ENCODE results near the gene RPL18A. TPM values are rescaled to one million over a fixed set of nuclear protein-coding genes. Genes with fewer than 3 reads are reported as not detected.

The RPL18A gene
- total and polyA plus RNA-seq, 4 donors: 452 to 870 (median 477) TPM

DNA sequence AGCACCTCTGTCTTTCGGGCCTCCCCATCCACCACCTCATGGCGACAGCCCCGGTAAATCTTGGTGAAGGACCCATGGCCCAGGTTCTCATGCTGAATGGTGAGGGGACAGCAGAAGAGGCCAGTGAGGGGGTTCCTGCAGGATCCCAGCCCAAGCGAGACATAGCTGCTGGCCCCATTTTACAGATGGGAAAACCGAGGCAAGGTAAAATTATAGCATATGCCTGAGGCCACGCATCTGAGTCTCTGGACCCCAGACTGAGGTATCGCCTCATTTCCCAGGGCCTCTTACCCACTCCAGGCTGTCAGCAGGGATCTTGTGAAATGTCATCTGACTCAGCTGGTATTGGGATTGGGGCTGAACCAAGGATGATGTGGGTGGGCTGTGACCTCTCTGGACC lies 21.7 kb upstream of the RPL18A start:
- TF ChIP-seq RAD21 (IDR thresholded peaks at IDR 0.05) (no peak), FOXA1 (IDR thresholded peaks at IDR 0.05) (no peak), NR2F2 (IDR thresholded peaks at IDR 0.05) (no peak), JUND (IDR thresholded peaks at IDR 0.05) (no peak)
- TF ChIP-seq, protein P1, sequence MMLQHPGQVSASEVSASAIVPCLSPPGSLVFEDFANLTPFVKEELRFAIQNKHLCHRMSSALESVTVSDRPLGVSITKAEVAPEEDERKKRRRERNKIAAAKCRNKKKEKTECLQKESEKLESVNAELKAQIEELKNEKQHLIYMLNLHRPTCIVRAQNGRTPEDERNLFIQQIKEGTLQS (IDR thresholded peaks at IDR 0.05): no peak
- Histone ChIP-seq H3K9ac (ENCODE audit: low read depth in 1 of 2, low read length in 2 of 2) (no peak overlapping the region), H3K4me3 (ENCODE audit: low read depth in 1 of 3, low read length in 3 of 3) (no peak overlapping the region), H3K4me1 (ENCODE audit: control insufficient read depth in 4 of 4, insufficient read depth in 4 of 4, low read length in 3 of 4) (peaks cover 0 to 5% (median 0%) of the 10 kb centered on the region in 4 donors), H3K27ac (ENCODE audit: low read depth in 1 of 2, low read length in 2 of 2) (no peak overlapping the region), H3K36me3 (ENCODE audit: control insufficient read depth in 4 of 4, insufficient read depth in 3 of 4, low read depth in 1 of 4, low read length in 3 of 4) (peaks cover 0 to 1% (median 0%) of the 10 kb centered on the region in 4 donors), H3K27me3 (ENCODE audit: control insufficient read depth in 4 of 4, insufficient read depth in 4 of 4, low read length in 3 of 4) (peaks cover 0 to 7% (median 0%) of the 10 kb centered on the region in 4 donors), H3K9me3 (ENCODE audit: control insufficient read depth in 4 of 4, low read length in 3 of 4) (peaks cover 0 to 2% (median 0%) of the 10 kb centered on the region in 4 donors)
- 87% methylated on average over 7 of the region's 7 CpGs for WGBS
- DNase-seq (ENCODE audit: low spot score): no peak

DNA sequence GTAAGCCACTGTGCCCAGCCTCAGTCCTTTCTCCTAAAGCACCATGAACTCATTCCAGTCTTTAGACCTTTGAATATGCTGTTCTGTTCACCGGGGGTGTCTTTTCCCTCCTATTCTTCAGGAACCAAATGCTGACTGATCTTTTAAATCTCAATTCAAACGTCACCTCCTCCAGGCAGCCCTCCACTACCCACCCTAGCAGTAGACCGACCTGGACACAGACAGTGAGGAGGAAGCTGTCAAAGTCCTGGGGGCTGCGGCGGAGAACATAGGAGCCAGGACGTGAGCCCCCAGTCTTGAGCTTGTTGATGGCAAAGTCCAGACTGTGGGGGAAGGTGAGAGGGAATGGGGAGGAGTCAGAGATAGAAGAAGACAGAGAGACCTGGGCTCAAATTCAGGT lies 19.7 kb upstream of the RPL18A start:
- peaks cover 0 to 1% (median 0%) of the 10 kb centered on the region in 4 donors for H3K36me3 ChIP-seq (ENCODE audit: control insufficient read depth in 4 of 4, insufficient read depth in 3 of 4, low read depth in 1 of 4, low read length in 3 of 4)
- peaks cover 0 to 5% (median 0%) of the 10 kb centered on the region in 4 donors for H3K4me1 ChIP-seq (ENCODE audit: control insufficient read depth in 4 of 4, insufficient read depth in 4 of 4, low read length in 3 of 4)
- no peak for DNase-seq (ENCODE audit: low spot score)
- H3K27ac ChIP-seq (ENCODE audit: low read depth in 1 of 2, low read length in 2 of 2): no peak overlapping the region
- TF ChIP-seq HNF4G (IDR thresholded peaks at IDR 0.05) (no peak), EGR1 (IDR thresholded peaks at IDR 0.05; ENCODE audit: low read depth in 2 of 2) (no peak), HNF4A (conservative IDR thresholded peaks at IDR 0.05) (no peak), NR2F2 (IDR thresholded peaks at IDR 0.05) (no peak), FOXA2 (IDR thresholded peaks at IDR 0.05) (no peak), FOXA1 (IDR thresholded peaks at IDR 0.05) (no peak), YY1 (IDR thresholded peaks at IDR 0.05) (no peak), TAF1 (conservative IDR thresholded peaks at IDR 0.05) (no peak), GABPA (IDR thresholded peaks at IDR 0.05 in 1 of 2, conservative IDR thresholded peaks at IDR 0.05 in 1 of 2) (no peak)
- TF ChIP-seq, protein P2, sequence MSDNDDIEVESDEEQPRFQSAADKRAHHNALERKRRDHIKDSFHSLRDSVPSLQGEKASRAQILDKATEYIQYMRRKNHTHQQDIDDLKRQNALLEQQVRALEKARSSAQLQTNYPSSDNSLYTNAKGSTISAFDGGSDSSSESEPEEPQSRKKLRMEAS (IDR thresholded peaks at IDR 0.05): no peak
- TF ChIP-seq, protein P1 (IDR thresholded peaks at IDR 0.05): no peak
- TF ChIP-seq, protein P3, sequence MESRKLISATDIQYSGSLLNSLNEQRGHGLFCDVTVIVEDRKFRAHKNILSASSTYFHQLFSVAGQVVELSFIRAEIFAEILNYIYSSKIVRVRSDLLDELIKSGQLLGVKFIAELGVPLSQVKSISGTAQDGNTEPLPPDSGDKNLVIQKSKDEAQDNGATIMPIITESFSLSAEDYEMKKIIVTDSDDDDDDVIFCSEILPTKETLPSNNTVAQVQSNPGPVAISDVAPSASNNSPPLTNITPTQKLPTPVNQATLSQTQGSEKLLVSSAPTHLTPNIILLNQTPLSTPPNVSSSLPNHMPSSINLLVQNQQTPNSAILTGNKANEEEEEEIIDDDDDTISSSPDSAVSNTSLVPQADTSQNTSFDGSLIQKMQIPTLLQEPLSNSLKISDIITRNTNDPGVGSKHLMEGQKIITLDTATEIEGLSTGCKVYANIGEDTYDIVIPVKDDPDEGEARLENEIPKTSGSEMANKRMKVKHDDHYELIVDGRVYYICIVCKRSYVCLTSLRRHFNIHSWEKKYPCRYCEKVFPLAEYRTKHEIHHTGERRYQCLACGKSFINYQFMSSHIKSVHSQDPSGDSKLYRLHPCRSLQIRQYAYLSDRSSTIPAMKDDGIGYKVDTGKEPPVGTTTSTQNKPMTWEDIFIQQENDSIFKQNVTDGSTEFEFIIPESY (IDR thresholded peaks at IDR 0.05): no peak
- 75% methylated on average over 6 of the region's 6 CpGs for WGBS
- H3K9ac ChIP-seq (ENCODE audit: low read depth in 1 of 2, low read length in 2 of 2): no peak overlapping the region
- H3K4me3 ChIP-seq (ENCODE audit: low read depth in 1 of 3, low read length in 3 of 3): no peak overlapping the region
- peaks cover 0 to 7% (median 0%) of the 10 kb centered on the region in 4 donors for H3K27me3 ChIP-seq (ENCODE audit: control insufficient read depth in 4 of 4, insufficient read depth in 4 of 4, low read length in 3 of 4)
- H3K9me3 ChIP-seq (ENCODE audit: control insufficient read depth in 4 of 4, low read length in 3 of 4): peaks cover 0 to 2% (median 0%) of the 10 kb centered on the region in 4 donors

DNA sequence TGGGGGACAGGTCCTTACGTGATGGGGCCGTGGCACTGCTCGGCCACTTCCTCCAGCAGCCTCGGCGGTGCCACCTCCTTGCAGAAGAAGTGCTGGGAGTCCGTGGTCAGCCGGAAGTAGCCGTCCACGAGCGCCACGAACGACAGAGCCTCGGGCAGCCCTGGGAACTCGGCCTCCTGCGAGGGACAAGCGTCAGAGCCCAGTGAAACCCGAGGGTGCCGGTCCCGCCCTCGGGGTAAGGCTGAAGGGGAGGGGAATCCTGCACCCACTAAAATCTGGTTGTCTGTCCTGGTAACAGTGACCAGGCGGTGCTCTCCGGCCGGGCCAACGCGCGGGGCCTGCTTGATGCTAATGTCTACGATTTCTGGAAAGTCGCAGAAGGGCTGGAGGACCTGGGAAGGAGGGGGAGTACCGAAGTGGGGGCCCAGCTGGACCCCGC lies 18.3 kb upstream of the RPL18A start:
- H3K36me3 ChIP-seq (ENCODE audit: control insufficient read depth in 4 of 4, insufficient read depth in 3 of 4, low read depth in 1 of 4, low read length in 3 of 4): peaks cover 0 to 1% (median 0%) of the 10 kb centered on the region in 4 donors
- no peak for DNase-seq (ENCODE audit: low spot score)

More for the DNA sequence above, 18.3 kb upstream of the RPL18A start:
- WGBS: 35% methylated on average over 30 of the region's 30 CpGs
- no peak overlapping the region for H3K9ac ChIP-seq (ENCODE audit: low read depth in 1 of 2, low read length in 2 of 2)
- TF ChIP-seq HNF4A (conservative IDR thresholded peaks at IDR 0.05) (no peak), HNF4G (IDR thresholded peaks at IDR 0.05) (no peak), FOXA1 (IDR thresholded peaks at IDR 0.05) (no peak), EGR1 (IDR thresholded peaks at IDR 0.05; ENCODE audit: low read depth in 2 of 2) (no peak), GABPA (IDR thresholded peaks at IDR 0.05 in 1 of 2, conservative IDR thresholded peaks at IDR 0.05 in 1 of 2) (no peak), SP1 (IDR thresholded peaks at IDR 0.05) (no peak), TAF1 (conservative IDR thresholded peaks at IDR 0.05) (no peak), NR2F2 (IDR thresholded peaks at IDR 0.05) (no peak)
- TF ChIP-seq, protein P4, sequence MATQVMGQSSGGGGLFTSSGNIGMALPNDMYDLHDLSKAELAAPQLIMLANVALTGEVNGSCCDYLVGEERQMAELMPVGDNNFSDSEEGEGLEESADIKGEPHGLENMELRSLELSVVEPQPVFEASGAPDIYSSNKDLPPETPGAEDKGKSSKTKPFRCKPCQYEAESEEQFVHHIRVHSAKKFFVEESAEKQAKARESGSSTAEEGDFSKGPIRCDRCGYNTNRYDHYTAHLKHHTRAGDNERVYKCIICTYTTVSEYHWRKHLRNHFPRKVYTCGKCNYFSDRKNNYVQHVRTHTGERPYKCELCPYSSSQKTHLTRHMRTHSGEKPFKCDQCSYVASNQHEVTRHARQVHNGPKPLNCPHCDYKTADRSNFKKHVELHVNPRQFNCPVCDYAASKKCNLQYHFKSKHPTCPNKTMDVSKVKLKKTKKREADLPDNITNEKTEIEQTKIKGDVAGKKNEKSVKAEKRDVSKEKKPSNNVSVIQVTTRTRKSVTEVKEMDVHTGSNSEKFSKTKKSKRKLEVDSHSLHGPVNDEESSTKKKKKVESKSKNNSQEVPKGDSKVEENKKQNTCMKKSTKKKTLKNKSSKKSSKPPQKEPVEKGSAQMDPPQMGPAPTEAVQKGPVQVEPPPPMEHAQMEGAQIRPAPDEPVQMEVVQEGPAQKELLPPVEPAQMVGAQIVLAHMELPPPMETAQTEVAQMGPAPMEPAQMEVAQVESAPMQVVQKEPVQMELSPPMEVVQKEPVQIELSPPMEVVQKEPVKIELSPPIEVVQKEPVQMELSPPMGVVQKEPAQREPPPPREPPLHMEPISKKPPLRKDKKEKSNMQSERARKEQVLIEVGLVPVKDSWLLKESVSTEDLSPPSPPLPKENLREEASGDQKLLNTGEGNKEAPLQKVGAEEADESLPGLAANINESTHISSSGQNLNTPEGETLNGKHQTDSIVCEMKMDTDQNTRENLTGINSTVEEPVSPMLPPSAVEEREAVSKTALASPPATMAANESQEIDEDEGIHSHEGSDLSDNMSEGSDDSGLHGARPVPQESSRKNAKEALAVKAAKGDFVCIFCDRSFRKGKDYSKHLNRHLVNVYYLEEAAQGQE (IDR thresholded peaks at IDR 0.05): no peak
- TF ChIP-seq, protein P2 (IDR thresholded peaks at IDR 0.05): no peak
- TF ChIP-seq, protein P3 (IDR thresholded peaks at IDR 0.05): no peak
- no peak overlapping the region for H3K27ac ChIP-seq (ENCODE audit: low read depth in 1 of 2, low read length in 2 of 2)
- peaks cover 0 to 2% (median 0%) of the 10 kb centered on the region in 4 donors for H3K9me3 ChIP-seq (ENCODE audit: control insufficient read depth in 4 of 4, low read length in 3 of 4)
- peaks cover 0 to 7% (median 0%) of the 10 kb centered on the region in 4 donors for H3K27me3 ChIP-seq (ENCODE audit: control insufficient read depth in 4 of 4, insufficient read depth in 4 of 4, low read length in 3 of 4)
- H3K4me1 ChIP-seq (ENCODE audit: control insufficient read depth in 4 of 4, insufficient read depth in 4 of 4, low read length in 3 of 4): peaks cover 0 to 5% (median 0%) of the 10 kb centered on the region in 4 donors
- H3K4me3 ChIP-seq (ENCODE audit: low read depth in 1 of 3, low read length in 3 of 3): no peak overlapping the region
